Panc1 (cell line): ENCODE measurements around the gene PTK6.

Source experiments
- CTCF ChIP-seq: fragments of 450-650 bp; IDR thresholded peaks from 2 replicates; pipeline ENCODE4 v1.5.1; 2017; ENCODE audit warnings: mild to moderate bottlenecking
- TCF7L2 ChIP-seq: IDR thresholded peaks from 2 replicates; pipeline ENCODE4 v1.6.1; 2011; ENCODE audit warnings: mild to moderate bottlenecking, low read depth, low read length, inconsistent platforms

GRCh38 chr20:63482021-63482587 is 55.1 kb downstream of the PTK6 start:
- TF ChIP-seq CTCF (no peak), TCF7L2 (no peak)
